Mesodermal cell (in vitro differentiated cells): ENCODE data around the gene TCF4.

Experiments
- H3K27ac ChIP-seq: 2 replicates; pipeline ENCODE4 v1.7.0; 2013; ENCODE audit warnings: mild to moderate bottlenecking, low read depth, low read length, moderate library complexity; ENCODE audit not compliant: severe bottlenecking
- H3K36me3 ChIP-seq: 2 replicates; pipeline ENCODE4 v1.7.1; 2013; ENCODE audit warnings: mild to moderate bottlenecking, low read length, moderate library complexity; ENCODE audit not compliant: control insufficient read depth, insufficient read depth
- H3K4me1 ChIP-seq: one replicate; pipeline ENCODE4 v1.7.1; 2013; ENCODE audit warnings: mild to moderate bottlenecking, low read length; ENCODE audit not compliant: insufficient read depth, control insufficient read depth, poor library complexity, severe bottlenecking
- H3K4me3 ChIP-seq: 2 replicates; pipeline ENCODE4 v1.7.0; 2013; ENCODE audit warnings: low read length, control low read depth, mild to moderate bottlenecking; ENCODE audit not compliant: insufficient read depth, poor library complexity, severe bottlenecking; ENCODE audit errors: extremely low read depth
- H3K9me3 ChIP-seq: 2 replicates; pipeline ENCODE4 v1.7.1; 2013; ENCODE audit warnings: mild to moderate bottlenecking, low read length, moderate library complexity; ENCODE audit not compliant: control insufficient read depth
- WGBS, 2 experiments: methylation state at CpG; one replicate each; pipeline ENCODE4 v1.1.5; 2013; ENCODE audit warnings: missing lambda C conversion rate in 2 of 2; ENCODE audit not compliant: insufficient coverage in 2 of 2; 5-methylcytosine and 5-hydroxymethylcytosine counted together

Gene TCF4

GRCh38 chr18:55503167-55503820, 84.7 kb downstream of the TCF4 start:
- H3K4me1 ChIP-seq = peaks cover 37% of the 10 kb centered on the region
- peaks cover 6% of the 10 kb centered on the region for H3K36me3 ChIP-seq
- H3K27ac ChIP-seq = peak overlapping the region; percentile 83
- H3K4me3 ChIP-seq = no peak overlapping the region
- 90 to 94% methylated on average over 7 of the region's 7 CpGs for WGBS, 2 experiments
- no peaks in the 10 kb centered on the region for H3K9me3 ChIP-seq

DNA sequence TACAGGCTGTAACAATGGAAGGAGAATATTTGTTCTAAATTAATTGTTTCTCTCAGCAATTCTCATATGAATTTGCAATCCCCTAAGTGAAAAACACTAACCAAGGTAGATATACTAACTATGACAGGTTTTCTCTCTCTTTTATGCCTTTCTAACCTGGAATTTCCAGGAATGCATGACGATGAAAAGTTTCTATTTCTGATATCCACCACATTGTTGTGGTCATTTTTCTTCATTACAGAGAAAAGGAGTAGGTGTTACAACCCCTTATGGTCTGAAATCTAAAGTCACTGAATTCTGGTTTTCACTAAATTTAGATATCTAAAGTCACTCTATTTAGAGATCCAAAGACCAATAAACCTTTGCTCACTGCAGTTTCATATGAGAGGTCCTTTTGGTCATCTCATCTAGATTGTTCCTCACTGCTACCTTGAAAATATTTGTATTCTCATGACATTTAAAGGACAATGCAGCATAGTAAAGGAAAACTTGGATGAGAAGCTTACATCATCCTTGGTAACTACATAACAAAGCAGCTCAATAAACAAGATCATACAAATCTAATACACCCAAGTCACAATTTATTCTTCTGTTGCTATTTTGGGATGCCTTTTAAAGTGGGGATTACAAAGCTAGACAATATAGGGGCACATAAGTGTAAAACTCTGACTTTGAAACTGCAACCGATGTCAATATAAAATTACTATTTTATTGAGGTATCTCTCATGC, 85.8 kb downstream of the TCF4 start:
- Histone ChIP-seq H3K36me3 (peaks cover 6% of the 10 kb centered on the region), H3K4me3 (no peak overlapping the region), H3K4me1 (peaks cover 37% of the 10 kb centered on the region), H3K9me3 (no peaks in the 10 kb centered on the region), H3K27ac (peak overlapping the region; percentile 83)
- WGBS, 2 experiments = no CpG with 5 or more reads among the region's 2 CpGs

GRCh38 chr18:55501579-55501978, 86.4 kb downstream of the TCF4 start:
- WGBS, 2 experiments = 11% methylated on average over 1 of the region's 3 CpGs; no CpG with 5 or more reads in 1 of the 2 experiments
- Histone ChIP-seq H3K4me3 (no peak overlapping the region), H3K27ac (peak overlapping the region; percentile 83), H3K9me3 (no peaks in the 10 kb centered on the region), H3K4me1 (peaks cover 37% of the 10 kb centered on the region), H3K36me3 (peaks cover 6% of the 10 kb centered on the region)

DNA sequence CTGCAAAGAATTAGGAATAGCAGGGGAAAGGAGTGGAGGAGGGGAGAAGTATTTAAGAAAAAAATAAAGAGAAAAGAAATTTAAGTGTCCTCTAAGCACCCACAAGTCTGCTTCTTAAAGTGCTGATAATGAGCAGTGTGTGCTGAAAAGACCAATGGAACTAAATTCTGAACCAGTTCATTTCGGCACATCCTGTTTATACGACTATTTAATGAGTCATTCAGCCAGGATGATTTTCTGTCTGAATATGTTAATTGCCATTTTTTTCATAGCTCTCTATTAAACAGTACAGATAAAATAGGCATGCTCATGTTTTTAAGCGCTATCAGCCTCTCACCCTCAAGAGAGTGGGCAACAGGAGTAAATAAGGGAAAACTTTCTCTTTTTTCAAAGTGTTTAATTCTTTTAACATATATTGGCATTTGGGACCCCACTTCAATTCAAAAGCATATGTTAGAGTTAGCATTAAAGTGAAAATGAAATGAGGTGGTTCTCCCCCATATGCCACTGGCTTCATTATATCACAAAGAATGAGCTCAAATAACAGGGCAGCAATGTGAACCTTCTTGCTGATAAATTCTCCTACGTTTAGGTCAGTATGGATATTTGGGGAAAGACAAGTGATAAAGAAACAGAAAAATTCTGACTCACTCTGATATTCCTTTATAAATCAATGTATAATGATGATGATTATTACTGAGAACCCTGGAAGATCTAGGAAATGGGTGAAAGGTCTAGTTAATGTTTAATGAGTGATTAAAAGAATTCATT, 87.5 kb downstream of the TCF4 start:
- 80% methylated on average over 1 of the region's 4 CpGs; no CpG with 5 or more reads in 1 of the 2 experiments for WGBS, 2 experiments
- peaks cover 40% of the 10 kb centered on the region for H3K4me1 ChIP-seq
- H3K9me3 ChIP-seq = no peaks in the 10 kb centered on the region

DNA sequence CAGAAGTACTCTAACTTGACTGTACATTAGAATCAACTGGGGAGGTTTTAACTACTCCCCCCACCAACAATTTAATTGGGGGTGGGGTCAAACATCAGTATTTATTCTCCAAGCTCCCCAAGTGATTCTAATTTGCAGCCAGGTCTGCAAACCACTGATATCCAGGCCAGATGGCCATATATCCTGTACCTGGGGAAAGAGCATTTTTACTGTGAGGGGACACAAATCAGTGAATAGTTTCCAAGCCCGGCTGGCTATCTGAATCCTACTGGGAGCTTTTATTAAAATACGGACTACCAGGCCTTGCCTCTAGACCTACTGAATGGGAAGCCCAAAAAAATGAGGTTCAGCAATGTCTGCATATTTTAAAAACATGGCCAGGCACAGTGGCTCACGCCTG, 88.5 kb downstream of the TCF4 start:
- H3K36me3 ChIP-seq = peaks cover under 1% of the 10 kb centered on the region
- no peak overlapping the region for H3K4me3 ChIP-seq
- no peaks in the 10 kb centered on the region for H3K9me3 ChIP-seq
- peaks cover 40% of the 10 kb centered on the region for H3K4me1 ChIP-seq
- H3K27ac ChIP-seq = peak overlapping the region; percentile 83
- 85 to 86% methylated on average over 3 of the region's 3 CpGs for WGBS, 2 experiments

More for the DNA sequence above, 87.5 kb downstream of the TCF4 start:
- peak overlapping the region; percentile 83 for H3K27ac ChIP-seq
- H3K4me3 ChIP-seq = no peak overlapping the region
- H3K36me3 ChIP-seq = peaks cover 6% of the 10 kb centered on the region

DNA sequence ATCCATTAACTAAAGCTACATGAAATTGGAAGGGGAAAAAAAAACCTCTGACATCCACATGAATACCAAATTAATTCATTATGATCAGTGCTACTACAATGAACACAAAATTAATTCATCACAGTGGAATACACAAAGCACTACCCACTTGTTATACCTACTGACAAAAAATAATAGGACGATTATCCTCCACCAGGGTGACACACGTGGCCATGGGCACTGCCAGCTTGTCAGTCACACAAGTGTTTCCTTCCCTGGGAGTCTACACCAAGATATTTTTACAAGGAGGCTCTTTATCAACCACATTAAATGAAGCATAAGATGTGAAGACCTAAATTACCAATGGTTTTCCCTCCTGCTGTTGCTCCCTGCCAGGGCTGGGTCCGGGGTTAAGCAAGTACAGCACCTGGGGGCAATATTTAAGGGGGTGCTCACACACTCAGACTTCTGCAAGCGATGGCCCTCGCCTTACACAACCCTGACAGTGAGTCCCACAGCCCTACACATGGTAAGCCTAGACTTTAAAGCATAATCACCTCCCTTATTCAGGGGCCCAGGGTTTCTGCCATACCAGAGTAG, 90.1 kb downstream of the TCF4 start:
- Histone ChIP-seq H3K36me3 (no peaks in the 10 kb centered on the region), H3K4me3 (no peak overlapping the region), H3K9me3 (no peaks in the 10 kb centered on the region), H3K27ac (no peak overlapping the region), H3K4me1 (peaks cover 30% of the 10 kb centered on the region)
- 94 to 95% methylated on average over 3 to 5 of the region's 5 CpGs for WGBS, 2 experiments

DNA sequence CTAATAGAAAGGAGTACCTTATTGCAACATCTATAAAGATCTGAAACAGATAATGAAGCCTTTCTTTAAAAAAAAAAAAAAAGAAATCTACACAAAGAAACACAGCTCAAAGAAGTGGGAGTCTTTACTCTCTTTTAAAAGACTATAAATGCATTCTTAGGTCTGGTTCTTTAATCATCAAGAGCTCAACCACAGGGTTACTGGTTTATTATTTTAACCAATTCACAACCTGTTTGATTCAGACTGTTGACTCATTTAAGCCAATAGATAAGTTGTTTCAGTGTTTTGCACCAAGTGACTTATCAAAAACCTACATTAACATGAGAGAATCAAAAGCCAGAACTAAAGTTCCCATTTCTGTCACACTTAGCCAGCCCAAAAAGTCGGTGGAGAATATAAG, 93.1 kb downstream of the TCF4 start:
- Histone ChIP-seq H3K9me3 (no peaks in the 10 kb centered on the region), H3K27ac (no peak overlapping the region), H3K4me1 (peaks cover 9% of the 10 kb centered on the region), H3K36me3 (no peaks in the 10 kb centered on the region), H3K4me3 (no peak overlapping the region)
- no CpG with 5 or more reads among the region's 1 CpG for WGBS, 2 experiments

GRCh38 chr18:55494441-55494840, 93.6 kb downstream of the TCF4 start:
- no CpG with 5 or more reads among the region's 1 CpG for WGBS, 2 experiments

GRCh38 chr18:55491616-55492015, 96.4 kb downstream of the TCF4 start:
- peaks cover 27% of the 10 kb centered on the region for H3K4me1 ChIP-seq
- 84% methylated on average over 4 of the region's 4 CpGs; no CpG with 5 or more reads in 1 of the 2 experiments for WGBS, 2 experiments
- no peak overlapping the region for H3K4me3 ChIP-seq

More at GRCh38 chr18:55494441-55494840, 93.6 kb downstream of the TCF4 start:
- Histone ChIP-seq H3K36me3 (no peaks in the 10 kb centered on the region), H3K4me3 (no peak overlapping the region), H3K9me3 (no peaks in the 10 kb centered on the region), H3K27ac (no peak overlapping the region), H3K4me1 (peaks cover 11% of the 10 kb centered on the region)

More at GRCh38 chr18:55491616-55492015, 96.4 kb downstream of the TCF4 start:
- H3K36me3 ChIP-seq = no peaks in the 10 kb centered on the region
- no peaks in the 10 kb centered on the region for H3K9me3 ChIP-seq
- H3K27ac ChIP-seq = no peak overlapping the region
